Esophagus muscularis mucosa (tissue), 4 donors: ENCODE measurements around the gene CLIC6. TPM values are rescaled to one million over a fixed set of nuclear protein-coding genes. Genes with fewer than 3 reads are reported as not detected.

Experiments
- DNase-seq: peaks from one replicate; pipeline ENCODE4 v3.0.0-alpha.2; 2017; ENCODE audit errors: extremely low spot score
- H3K27ac ChIP-seq, 4 donors: fragments of 200-600 bp; sonication (generic); replicated peaks in 1 of 4; 1 replicate in 3 of 4; 2 replicates in 1 of 4; pipeline ENCODE4 v1.5.1; 2016 to 2019; ENCODE audit warnings: mild to moderate bottlenecking in 1 of 4
- H3K27me3 ChIP-seq, 4 donors: fragments of 200-600 bp; sonication (generic); one replicate each; pipeline versions ENCODE4 v1.5.1 to v1.6.0; 2016 to 2019
- H3K36me3 ChIP-seq, 4 donors: fragments of 200-600 bp; sonication (generic); one replicate each; pipeline ENCODE4 v1.5.1; 2016 to 2019
- H3K4me1 ChIP-seq, 4 donors: fragments of 200-600 bp; sonication (generic); one replicate each; pipeline ENCODE4 v1.5.1; 2016 to 2019
- H3K4me3 ChIP-seq, 4 donors: fragments of 200-600 bp; sonication (generic); 1 replicate in 2 of 4; 2 replicates in 2 of 4; pipeline ENCODE4 v1.5.1; 2016 to 2019; ENCODE audit warnings: mild to moderate bottlenecking in 4 of 4, moderate library complexity in 1 of 4
- H3K9me3 ChIP-seq, 4 donors: fragments of 200-600 bp; sonication (generic); 1 replicate in 3 of 4; 2 replicates in 1 of 4; pipeline ENCODE4 v1.5.1; 2016 to 2019
- EP300 ChIP-seq: sonication (generic); formaldehyde crosslinking; IDR thresholded peaks from one replicate; pipeline ENCODE4 v1.6.1; 2017; ENCODE audit warnings: antibody characterized with exemption
- POLR2A ChIP-seq: fragments of 450-650 bp; IDR thresholded peaks from one replicate; pipeline ENCODE4 v1.6.1; 2017; ENCODE audit warnings: antibody characterized with exemption, moderate library complexity, mild to moderate bottlenecking, low read depth
- POLR2AphosphoS5 ChIP-seq, 2 donors: sonication (generic); formaldehyde crosslinking; IDR thresholded peaks; one replicate each; pipeline ENCODE4 v1.6.1; 2017; ENCODE audit warnings: antibody characterized with exemption in 2 of 2
- WGBS: methylation state at CpG from one replicate; pipeline ENCODE4 v1.1.5; 2018; 5-methylcytosine and 5-hydroxymethylcytosine counted together
- intact Hi-C: fragments of 100-400 bp; cut with DNase I; formaldehyde crosslinking; loops from one replicate; pipeline ENCODE4 v1.15.1; 2023
- total RNA-seq, 4 donors: library from RNA; depleted of rRNA; stranded (reverse); fragments of >200 nt; gene quantifications; one replicate each; pipeline versions ENCODE4 v1.1.0 to v1.2.1, GENCODE V29; 2016
- TF ChIP-seq, protein P1 (sequence below), 3 experiments: fragments of 200-600 bp in 2 of 3; fragments of 450-650 bp in 1 of 3; sonication (generic) in 2 of 3; IDR thresholded peaks; one replicate each; pipeline ENCODE4 v1.5.1; 2017 to 2019; ENCODE audit warnings: antibody characterized with exemption in 3 of 3, mild to moderate bottlenecking in 2 of 3, moderate library complexity in 1 of 3

Gene CLIC6
- total RNA-seq, 4 donors from 2014 or later = under 0.01 to 1.9 (median 0.39) TPM

DNA sequence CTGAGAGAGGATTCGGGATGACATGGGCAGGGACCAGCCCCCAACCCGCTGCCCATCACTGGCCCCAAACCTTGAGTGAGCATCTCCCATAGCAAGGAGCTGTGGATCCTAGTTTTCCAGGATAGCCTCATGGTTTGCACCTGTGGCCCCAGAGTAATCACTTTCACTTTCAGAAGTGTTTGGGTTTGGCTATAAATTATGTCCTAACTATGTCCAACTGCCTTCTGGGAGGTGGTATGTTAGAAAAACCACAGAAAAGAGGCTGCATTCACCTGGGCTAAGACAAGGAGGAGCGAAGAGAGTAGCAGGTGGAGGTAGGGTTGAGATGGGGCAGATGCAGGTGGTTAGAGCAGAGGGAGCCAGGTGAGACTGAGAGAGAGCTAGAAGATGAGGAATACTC is 19.4 kb upstream of the CLIC6 start:
- H3K9me3 ChIP-seq = peaks cover 0 to 23% (median 10%) of the 10 kb centered on the region in 4 donors
- no peak overlapping the region for H3K4me3 ChIP-seq
- DNase-seq = no peak
- H3K4me1 ChIP-seq = no peaks in the 10 kb centered on the region
- 91% methylated on average over 3 of the region's 3 CpGs for WGBS
- no peaks in the 10 kb centered on the region for H3K36me3 ChIP-seq
- no peak overlapping the region for H3K27ac ChIP-seq
- TF ChIP-seq EP300 (no peak), POLR2A (no peak), POLR2AphosphoS5 (IDR thresholded peaks at IDR 0.05) (no peak)
- TF ChIP-seq, protein P1, sequence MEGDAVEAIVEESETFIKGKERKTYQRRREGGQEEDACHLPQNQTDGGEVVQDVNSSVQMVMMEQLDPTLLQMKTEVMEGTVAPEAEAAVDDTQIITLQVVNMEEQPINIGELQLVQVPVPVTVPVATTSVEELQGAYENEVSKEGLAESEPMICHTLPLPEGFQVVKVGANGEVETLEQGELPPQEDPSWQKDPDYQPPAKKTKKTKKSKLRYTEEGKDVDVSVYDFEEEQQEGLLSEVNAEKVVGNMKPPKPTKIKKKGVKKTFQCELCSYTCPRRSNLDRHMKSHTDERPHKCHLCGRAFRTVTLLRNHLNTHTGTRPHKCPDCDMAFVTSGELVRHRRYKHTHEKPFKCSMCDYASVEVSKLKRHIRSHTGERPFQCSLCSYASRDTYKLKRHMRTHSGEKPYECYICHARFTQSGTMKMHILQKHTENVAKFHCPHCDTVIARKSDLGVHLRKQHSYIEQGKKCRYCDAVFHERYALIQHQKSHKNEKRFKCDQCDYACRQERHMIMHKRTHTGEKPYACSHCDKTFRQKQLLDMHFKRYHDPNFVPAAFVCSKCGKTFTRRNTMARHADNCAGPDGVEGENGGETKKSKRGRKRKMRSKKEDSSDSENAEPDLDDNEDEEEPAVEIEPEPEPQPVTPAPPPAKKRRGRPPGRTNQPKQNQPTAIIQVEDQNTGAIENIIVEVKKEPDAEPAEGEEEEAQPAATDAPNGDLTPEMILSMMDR (IDR thresholded peaks at IDR 0.05) = no peak
- H3K27me3 ChIP-seq = peaks cover 0 to 42% (median 0%) of the 10 kb centered on the region in 4 donors
- intact Hi-C loops = no loop called here

- no peak overlapping the region for H3K4me3 ChIP-seq
- DNase-seq = no peak
- peaks cover 0 to 42% (median 0%) of the 10 kb centered on the region in 4 donors for H3K27me3 ChIP-seq
- intact Hi-C loops = no loop called here
- no peak overlapping the region for H3K27ac ChIP-seq
- H3K36me3 ChIP-seq = no peaks in the 10 kb centered on the region
- TF ChIP-seq POLR2AphosphoS5 (IDR thresholded peaks at IDR 0.05) = no peak
- WGBS = 48% methylated on average over 1 of the region's 1 CpG
- H3K4me1 ChIP-seq = no peaks in the 10 kb centered on the region
- peaks cover 0 to 23% (median 10%) of the 10 kb centered on the region in 4 donors for H3K9me3 ChIP-seq
Measured at GRCh38 chr21:34650861-34651431, 17.8 kb upstream of the CLIC6 start.

DNA sequence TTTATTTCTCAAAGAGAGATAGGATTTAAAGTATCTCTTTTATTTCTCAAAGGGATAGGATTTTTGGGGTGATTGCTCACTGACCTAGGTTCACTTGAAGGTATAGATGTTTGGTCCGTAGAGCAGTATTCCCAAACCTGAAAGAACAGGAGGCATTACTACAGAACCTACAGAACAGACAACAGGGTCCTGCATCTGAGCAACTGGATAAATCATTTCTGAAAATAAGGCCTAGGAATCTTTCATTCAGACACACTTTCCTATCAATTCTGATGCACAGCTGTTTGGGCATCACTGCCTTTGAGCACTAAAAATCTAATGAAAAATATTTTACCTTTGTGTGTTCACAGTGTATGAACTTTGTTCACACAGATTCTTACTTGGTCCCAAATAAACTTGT is 17.2 kb upstream of the CLIC6 start:
- Histone ChIP-seq H3K27ac (no peak overlapping the region), H3K27me3 (peaks cover 0 to 39% (median 0%) of the 10 kb centered on the region in 4 donors), H3K4me3 (no peak overlapping the region), H3K36me3 (no peaks in the 10 kb centered on the region), H3K4me1 (no peaks in the 10 kb centered on the region), H3K9me3 (peaks cover 0 to 23% (median 10%) of the 10 kb centered on the region in 4 donors)
- TF ChIP-seq, protein P1 (IDR thresholded peaks at IDR 0.05) = no peak
- TF ChIP-seq POLR2AphosphoS5 (IDR thresholded peaks at IDR 0.05) (no peak), POLR2A (no peak), EP300 (no peak)
- intact Hi-C loops = no loop called here
- 77% methylated on average over 1 of the region's 1 CpG for WGBS
- no peak for DNase-seq

GRCh38 chr21:34653522-34653921 is 15.3 kb upstream of the CLIC6 start:
- H3K27me3 ChIP-seq = peaks cover 0 to 34% (median 0%) of the 10 kb centered on the region in 4 donors
- TF ChIP-seq POLR2AphosphoS5 (IDR thresholded peaks at IDR 0.05) (no peak), EP300 (no peak), POLR2A (no peak)
- TF ChIP-seq, protein P1 (IDR thresholded peaks at IDR 0.05) = no peak
- no peak for DNase-seq
- H3K4me3 ChIP-seq = no peak overlapping the region
- no peaks in the 10 kb centered on the region for H3K36me3 ChIP-seq
- H3K4me1 ChIP-seq = no peaks in the 10 kb centered on the region
- no peak overlapping the region for H3K27ac ChIP-seq
- intact Hi-C loops = no loop called here
- peaks cover 0 to 23% (median 10%) of the 10 kb centered on the region in 4 donors for H3K9me3 ChIP-seq
- 85% methylated on average over 6 of the region's 6 CpGs for WGBS

GRCh38 chr21:34661848-34662247 is 6.9 kb upstream of the CLIC6 start:
- intact Hi-C loops = no loop called here
- DNase-seq = no peak
- Histone ChIP-seq H3K36me3 (no peaks in the 10 kb centered on the region), H3K27ac (no peak overlapping the region), H3K4me3 (no peak overlapping the region), H3K9me3 (peaks cover 0 to 34% (median 30%) of the 10 kb centered on the region in 4 donors), H3K4me1 (no peaks in the 10 kb centered on the region), H3K27me3 (peaks cover 0 to 24% (median 0%) of the 10 kb centered on the region in 4 donors)
- TF ChIP-seq, protein P1 (IDR thresholded peaks at IDR 0.05) = no peak
- TF ChIP-seq POLR2AphosphoS5 (IDR thresholded peaks at IDR 0.05) (no peak), EP300 (no peak), POLR2A (no peak)
